ENCODE measurements around the gene IMPG2. TPM values are rescaled to one million over a fixed set of nuclear protein-coding genes. Genes with fewer than 3 reads are reported as not detected.

The IMPG2 gene
- total RNA-seq, 2 experiments from 2014 or later = 0.03 TPM; not detected in 1

- DNase-seq (ENCODE audit: low spot score) = no peak
- ChIA-PET CTCF (ENCODE audit: unreplicated experiment) (no interaction called here), POLR2A (no interaction called here)
- no peaks in the 10 kb centered on the region for H3K36me3 ChIP-seq (ENCODE audit: insufficient read depth, low read length)
- no peak overlapping the region for H3K4me2 ChIP-seq (ENCODE audit: low read length)
- no peaks in the 10 kb centered on the region for H3K9me3 ChIP-seq (ENCODE audit: low read length)
- no TSS peak for BruUV-seq (replicated peaks)
- H3K79me2 ChIP-seq (ENCODE audit: insufficient read depth, low read depth, low read length) = no peaks in the 10 kb centered on the region
- H4K20me1 ChIP-seq (ENCODE audit: insufficient read depth, low read length) = no peaks in the 10 kb centered on the region
- TF ChIP-seq EZH2phosphoT487 (IDR thresholded peaks at IDR 0.05; ENCODE audit: borderline replicate concordance, low read depth, low read length) = no peak
- no peak for TF ChIP-seq CTCF (conservative IDR thresholded peaks at IDR 0.05; ENCODE audit: low read length)
- intact Hi-C loops (cut with micrococcal nuclease; ENCODE audit: unreplicated experiment) = no loop called here
- no peak overlapping the region for H3K4me3 ChIP-seq (ENCODE audit: low read depth, low read length, poor library complexity, severe bottlenecking)
- no peaks in the 10 kb centered on the region for H3K4me1 ChIP-seq (ENCODE audit: insufficient read depth, low read length, poor library complexity, severe bottlenecking)
- no peaks in the 10 kb centered on the region for H3K9me2 ChIP-seq (ENCODE audit: insufficient read depth, low read length)
- H3K27ac ChIP-seq (ENCODE audit: low read depth, low read length, poor library complexity, severe bottlenecking) = no peak overlapping the region
- no peak overlapping the region for H2AFZ ChIP-seq (ENCODE audit: low read length)
Measured at GRCh38 chr3:101193957-101194356, 126.4 kb downstream of the IMPG2 start.

DNA sequence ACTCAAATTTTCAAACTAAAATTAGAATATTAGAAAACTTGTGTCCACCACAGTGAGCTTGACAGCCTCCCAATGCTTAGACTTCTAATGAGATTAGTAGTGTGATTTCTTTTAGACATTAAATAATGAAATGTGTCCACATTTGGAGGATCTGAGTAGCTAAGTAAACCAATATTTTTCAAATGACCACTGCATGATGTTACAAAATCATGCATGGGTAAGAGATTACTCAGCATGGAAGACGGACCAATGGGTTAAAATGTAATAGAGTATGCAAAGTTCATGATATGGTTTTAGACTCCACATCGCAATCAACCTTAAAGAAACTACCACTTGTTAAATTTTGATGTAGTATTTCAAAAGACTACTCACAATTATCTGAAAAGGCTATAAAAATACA lies 130.6 kb downstream of the IMPG2 start:
- Histone ChIP-seq H3K9me2 (ENCODE audit: insufficient read depth, low read length) (no peaks in the 10 kb centered on the region), H3K79me2 (ENCODE audit: insufficient read depth, low read depth, low read length) (no peaks in the 10 kb centered on the region), H3K4me2 (ENCODE audit: low read length) (no peak overlapping the region), H3K36me3 (ENCODE audit: insufficient read depth, low read length) (no peaks in the 10 kb centered on the region), H2AFZ (ENCODE audit: low read length) (no peak overlapping the region), H3K9me3 (ENCODE audit: low read length) (no peaks in the 10 kb centered on the region), H3K27ac (ENCODE audit: low read depth, low read length, poor library complexity, severe bottlenecking) (no peak overlapping the region), H3K4me1 (ENCODE audit: insufficient read depth, low read length, poor library complexity, severe bottlenecking) (no peaks in the 10 kb centered on the region), H4K20me1 (ENCODE audit: insufficient read depth, low read length) (no peaks in the 10 kb centered on the region), H3K4me3 (ENCODE audit: low read depth, low read length, poor library complexity, severe bottlenecking) (no peak overlapping the region)
- ChIA-PET POLR2A (interaction anchor here (0.6 to 0.9 kb wide), 3 partner anchors 10 to 21 kb away, joined by 3 to 7 read pairs (median 3); no protein-coding TSS in a partner anchor), CTCF (ENCODE audit: unreplicated experiment) (no interaction called here)
- intact Hi-C loops (cut with micrococcal nuclease; ENCODE audit: unreplicated experiment) = no loop called here
- BruUV-seq (replicated peaks) = no TSS peak
- no peak for DNase-seq (ENCODE audit: low spot score)
- no peak for TF ChIP-seq CTCF (conservative IDR thresholded peaks at IDR 0.05; ENCODE audit: low read length)
- no peak for TF ChIP-seq EZH2phosphoT487 (IDR thresholded peaks at IDR 0.05; ENCODE audit: borderline replicate concordance, low read depth, low read length)

DNA sequence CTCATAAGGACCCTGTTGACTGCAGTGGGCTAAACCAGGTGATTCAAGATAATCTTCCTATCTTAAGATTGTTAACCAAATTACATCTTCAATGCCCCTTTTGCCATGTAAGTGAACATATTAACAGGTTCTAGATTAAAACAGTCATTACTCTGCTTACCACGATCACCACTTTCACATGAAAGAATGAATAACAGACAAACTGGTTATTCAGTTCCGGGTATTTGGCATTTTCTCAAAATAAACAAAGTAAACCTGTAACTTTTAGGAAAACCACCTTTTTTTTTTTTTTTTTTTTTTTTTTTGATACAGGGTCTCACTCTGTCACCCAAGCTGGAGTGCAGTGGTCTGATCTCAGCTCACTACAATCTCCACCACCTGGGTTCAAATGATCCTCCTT lies 131.2 kb downstream of the IMPG2 start:
- no peaks in the 10 kb centered on the region for H3K9me2 ChIP-seq (ENCODE audit: insufficient read depth, low read length)
- no peaks in the 10 kb centered on the region for H4K20me1 ChIP-seq (ENCODE audit: insufficient read depth, low read length)
- DNase-seq (ENCODE audit: low spot score) = no peak
- H3K4me2 ChIP-seq (ENCODE audit: low read length) = no peak overlapping the region
- H3K4me3 ChIP-seq (ENCODE audit: low read depth, low read length, poor library complexity, severe bottlenecking) = no peak overlapping the region
- ChIA-PET CTCF (ENCODE audit: unreplicated experiment) (no interaction called here), POLR2A (interaction anchor here (0.6 to 0.9 kb wide), 2 partner anchors 9 to 20 kb away, joined by 3 to 7 read pairs; no protein-coding TSS in a partner anchor)
- no peaks in the 10 kb centered on the region for H3K79me2 ChIP-seq (ENCODE audit: insufficient read depth, low read depth, low read length)
- H3K9me3 ChIP-seq (ENCODE audit: low read length) = no peaks in the 10 kb centered on the region
- H3K4me1 ChIP-seq (ENCODE audit: insufficient read depth, low read length, poor library complexity, severe bottlenecking) = no peaks in the 10 kb centered on the region
- no peak overlapping the region for H3K27ac ChIP-seq (ENCODE audit: low read depth, low read length, poor library complexity, severe bottlenecking)
- intact Hi-C loops (cut with micrococcal nuclease; ENCODE audit: unreplicated experiment) = no loop called here
- TF ChIP-seq CTCF (conservative IDR thresholded peaks at IDR 0.05; ENCODE audit: low read length) = no peak
- TF ChIP-seq EZH2phosphoT487 (IDR thresholded peaks at IDR 0.05; ENCODE audit: borderline replicate concordance, low read depth, low read length) = no peak
- no peaks in the 10 kb centered on the region for H3K36me3 ChIP-seq (ENCODE audit: insufficient read depth, low read length)
- no peak overlapping the region for H2AFZ ChIP-seq (ENCODE audit: low read length)
- BruUV-seq (replicated peaks) = no TSS peak

Data from OCI-LY7 (cell line).